Measurements from ENCODE around the gene MYBL2.
A peak's percentile ranks its signal among the peaks of the same experiment; 100 is the strongest.

MYBL2 gene

GRCh38 chr20:43724383-43724782 lies 57.5 kb downstream of the MYBL2 start:
- no peak for DNase-seq

GRCh38 chr20:43725666-43726065 lies 58.8 kb downstream of the MYBL2 start:
- no peak for DNase-seq

GRCh38 chr20:43726333-43726732 lies 59.4 kb downstream of the MYBL2 start:
- DNase-seq, result no peak

- DNase-seq, result no peak
Observed at GRCh38 chr20:43726811-43727338, 60.0 kb downstream of the MYBL2 start, which contains the start of gene GTSF1L. Gene GTSF1L, minus strand, starts transcription at chr20:43727002. Its CDS starts 308 bp downstream, at chr20:43726694.

GRCh38 chr20:43727980-43728590 lies 61.2 kb downstream of the MYBL2 start:
- DNase-seq, result no peak

GRCh38 chr20:43728686-43729255 lies 61.9 kb downstream of the MYBL2 start:
- DNase-seq, result no peak

- no peak for DNase-seq
Observed at GRCh38 chr20:43731469-43731868, 64.6 kb downstream of the MYBL2 start.

- DNase-seq, result no peak
Observed at GRCh38 chr20:43731927-43732326, 65.0 kb downstream of the MYBL2 start.

- no peak for DNase-seq
Observed at GRCh38 chr20:43736588-43737158, 69.8 kb downstream of the MYBL2 start.

GRCh38 chr20:43737925-43738324 lies 71.0 kb downstream of the MYBL2 start:
- DNase-seq, result no peak

- DNase-seq, result no peak
Observed at GRCh38 chr20:43739148-43739749, 72.3 kb downstream of the MYBL2 start.

- DNase-seq, result no peak
Observed at GRCh38 chr20:43740642-43741041, 73.7 kb downstream of the MYBL2 start.

GRCh38 chr20:43744151-43744611 lies 77.3 kb downstream of the MYBL2 start:
- DNase-seq, result peak; percentile 42

GRCh38 chr20:43744966-43745730 lies 78.2 kb downstream of the MYBL2 start:
- peak; percentile 9 for DNase-seq

- DNase-seq, result peak; percentile 64
Observed at GRCh38 chr20:43746344-43747137, 79.6 kb downstream of the MYBL2 start.

- DNase-seq, result no peak
Observed at GRCh38 chr20:43748274-43748673, 81.4 kb downstream of the MYBL2 start.

GRCh38 chr20:43749734-43750294 lies 82.9 kb downstream of the MYBL2 start:
- peak; percentile 44 for DNase-seq

GRCh38 chr20:43750774-43751166 lies 83.9 kb downstream of the MYBL2 start:
- no peak for DNase-seq

- DNase-seq, result no peak
Observed at GRCh38 chr20:43751167-43752050, 84.5 kb downstream of the MYBL2 start.

- DNase-seq, result no peak
Observed at GRCh38 chr20:43752051-43752360, 85.1 kb downstream of the MYBL2 start.

Data from NCI-H1436 (cell line).